ENCODE data around the gene SCGN. TPM values are rescaled to one million over a fixed set of nuclear protein-coding genes. Genes with fewer than 3 reads are reported as not detected.

The SCGN gene
- total RNA-seq, result 1 to 10 TPM in 1 of 2 donors, under 1 TPM in 1; 0.15 to 2.7 TPM
- polyA plus RNA-seq, result under 1 TPM; 0.07 to 0.10 TPM
- long read RNA-seq, donor 1, result 0 reads
- long read RNA-seq, donor 2, result 0 reads
- long read RNA-seq, donor 3, result 0 reads
- long read RNA-seq, donor 4, result 0 reads
- long read RNA-seq, donor 5, partial matches to known transcripts, result 0 of 1 reads
- long read RNA-seq, donor 5, other reads (novel, unspliced or antisense), result 0 of 1 reads

- Histone ChIP-seq H3K4me3 (no peak within 1 kb of the TSS), H3K27ac (ENCODE audit: low read depth in 1 of 2, low read length in 1 of 2) (no peak within 1 kb of the TSS), H3K9me3 (ENCODE audit: control insufficient read depth in 4 of 4, insufficient read depth in 3 of 4, low read length in 3 of 4) (peaks cover 0 to 3% (median 0%) of the 10 kb centered on the region in 4 donors), H3K4me1 (ENCODE audit: control insufficient read depth in 5 of 5, insufficient read depth in 5 of 5, low read length in 5 of 5) (peaks cover 0 to 2% (median 0%) of the 10 kb centered on the region in 5 donors), H3K27me3 (ENCODE audit: control insufficient read depth in 3 of 3, insufficient read depth in 3 of 3, low read length in 2 of 3) (peaks cover 0 to 19% (median 0%) of the 10 kb centered on the region in 3 donors), H3K36me3 (ENCODE audit: control insufficient read depth in 4 of 4, insufficient read depth in 4 of 4, low read length in 4 of 4) (no peaks in the 10 kb centered on the region), H3K9ac (ENCODE audit: insufficient read depth in 1 of 2, low read length in 2 of 2) (no peak within 1 kb of the TSS)
- WGBS, 2 donors, result 4 to 7% methylated on average over 35 of the region's 35 CpGs
- TF ChIP-seq CTCF (IDR thresholded peaks at IDR 0.05; ENCODE audit: control extremely low read depth, extremely low read depth), result no peak
- DNase-seq, result peak; percentile 78 to 87 (median 83)
- ATAC-seq (ENCODE audit: insufficient read depth, low FRiP score), result peak; percentile 77
These were observed at the start of gene SCGN for GRCh38 chr6:25652007-25652515. TSS of gene SCGN (plus strand) at chr6:25652215. CDS start at chr6:25652404, 189 bp downstream.

GRCh38 chr6:25602674-25602982, 49.4 kb upstream of the SCGN start:
- ATAC-seq (ENCODE audit: insufficient read depth, low FRiP score), result no peak

DNA sequence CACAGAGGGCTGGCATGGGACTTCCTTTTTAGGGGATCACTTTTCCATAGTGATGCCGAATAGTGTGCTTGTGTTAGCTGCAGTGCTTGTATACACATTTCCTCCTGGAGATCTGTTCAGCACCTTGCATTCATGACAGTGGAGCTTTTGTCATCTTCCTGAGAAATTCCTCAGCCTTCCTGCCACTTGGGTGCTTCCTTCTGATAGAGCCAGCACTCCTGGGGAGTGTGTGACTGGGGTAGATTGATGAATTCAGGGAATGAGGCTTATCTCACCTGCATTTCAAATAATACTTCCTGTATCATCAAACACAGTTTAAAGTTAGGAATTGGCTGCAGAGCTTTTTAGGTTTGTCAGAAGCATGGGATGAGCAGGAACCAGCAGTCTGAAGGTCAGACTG, 48.8 kb upstream of the SCGN start:
- no peak overlapping the region for H3K4me3 ChIP-seq
- peaks cover 0 to 15% (median 9%) of the 10 kb centered on the region in 4 donors for H3K36me3 ChIP-seq (ENCODE audit: control insufficient read depth in 4 of 4, insufficient read depth in 4 of 4, low read length in 4 of 4)
- no peaks in the 10 kb centered on the region for H3K4me1 ChIP-seq (ENCODE audit: control insufficient read depth in 5 of 5, insufficient read depth in 5 of 5, low read length in 5 of 5)
- H3K27ac ChIP-seq (ENCODE audit: low read depth in 1 of 2, low read length in 1 of 2), result no peak overlapping the region
- DNase-seq (no peak), ATAC-seq (ENCODE audit: insufficient read depth, low FRiP score) (no peak)
- H3K9me3 ChIP-seq (ENCODE audit: control insufficient read depth in 4 of 4, insufficient read depth in 3 of 4, low read length in 3 of 4), result no peaks in the 10 kb centered on the region
- H3K9ac ChIP-seq (ENCODE audit: insufficient read depth in 1 of 2, low read length in 2 of 2), result no peak overlapping the region
- TF ChIP-seq CTCF (IDR thresholded peaks at IDR 0.05; ENCODE audit: control extremely low read depth, extremely low read depth), result no peak
- H3K27me3 ChIP-seq (ENCODE audit: control insufficient read depth in 3 of 3, insufficient read depth in 3 of 3, low read length in 2 of 3), result no peaks in the 10 kb centered on the region
- WGBS, 2 donors, result 76 to 89% methylated on average over 1 of the region's 1 CpG

More at GRCh38 chr6:25602674-25602982, 49.4 kb upstream of the SCGN start:
- H3K9me3 ChIP-seq (ENCODE audit: control insufficient read depth in 4 of 4, insufficient read depth in 3 of 4, low read length in 3 of 4), result no peaks in the 10 kb centered on the region
- H3K27ac ChIP-seq (ENCODE audit: low read depth in 1 of 2, low read length in 1 of 2), result no peak overlapping the region
- no peak for TF ChIP-seq CTCF (IDR thresholded peaks at IDR 0.05; ENCODE audit: control extremely low read depth, extremely low read depth)
- WGBS, 2 donors, result 91 to 95% methylated on average over 1 of the region's 1 CpG
- no peak overlapping the region for H3K9ac ChIP-seq (ENCODE audit: insufficient read depth in 1 of 2, low read length in 2 of 2)
- no peaks in the 10 kb centered on the region for H3K27me3 ChIP-seq (ENCODE audit: control insufficient read depth in 3 of 3, insufficient read depth in 3 of 3, low read length in 2 of 3)
- H3K4me1 ChIP-seq (ENCODE audit: control insufficient read depth in 5 of 5, insufficient read depth in 5 of 5, low read length in 5 of 5), result no peaks in the 10 kb centered on the region
- DNase-seq, result no peak
- no peak overlapping the region for H3K4me3 ChIP-seq
- peaks cover 0 to 15% (median 9%) of the 10 kb centered on the region in 4 donors for H3K36me3 ChIP-seq (ENCODE audit: control insufficient read depth in 4 of 4, insufficient read depth in 4 of 4, low read length in 4 of 4)

All from lung (tissue), 16 donors.